Subcutaneous abdominal adipose tissue (tissue), 5 donors: ENCODE measurements around the gene ZNF410.
"Not testable (repeated sequence)": the region's sequence is repeated elsewhere in the genome, so short reads cannot be mapped to it uniquely, and the experiment has no call there.

Experiments
- H3K27ac ChIP-seq: one replicate; pipeline ENCODE4 v1.7.0; 2013; ENCODE audit warnings: low read depth, mild to moderate bottlenecking, inconsistent platforms, low read length, moderate library complexity
- H3K27me3 ChIP-seq, 5 donors: one replicate each; pipeline ENCODE4 v1.7.0; 2013; ENCODE audit warnings: low read length in 5 of 5, inconsistent platforms in 1 of 5; ENCODE audit not compliant: control insufficient read depth in 5 of 5, insufficient read depth in 4 of 5
- H3K36me3 ChIP-seq, 5 donors: one replicate each; pipeline ENCODE4 v1.7.0; 2013; ENCODE audit warnings: low read length in 5 of 5; ENCODE audit not compliant: control insufficient read depth in 5 of 5, insufficient read depth in 5 of 5
- H3K4me1 ChIP-seq, 5 donors: one replicate each; pipeline ENCODE4 v1.7.0; 2013; ENCODE audit warnings: low read length in 5 of 5, mild to moderate bottlenecking in 3 of 5, moderate library complexity in 1 of 5; ENCODE audit not compliant: control insufficient read depth in 5 of 5, insufficient read depth in 5 of 5
- H3K4me3 ChIP-seq, 5 donors: one replicate each; pipeline ENCODE4 v1.7.0; 2013; ENCODE audit warnings: low read length in 5 of 5, low read depth in 1 of 5
- H3K9ac ChIP-seq, 5 donors: one replicate each; pipeline ENCODE4 v1.7.0; 2013; ENCODE audit warnings: low read length in 5 of 5, mild to moderate bottlenecking in 4 of 5, moderate library complexity in 3 of 5
- H3K9me3 ChIP-seq, 5 donors: one replicate each; pipeline ENCODE4 v1.7.0; 2013; ENCODE audit warnings: low read length in 5 of 5; ENCODE audit not compliant: control insufficient read depth in 5 of 5
- donor health status: healthy.
- donor health status: healthy.
- donor health status: healthy.
- donor health status: healthy.
- donor health status: healthy.

ZNF410 gene

GRCh38 chr14:73861073-73861472, 25.6 kb upstream of the ZNF410 start:
- Histone ChIP-seq H3K27me3 (no peaks in the 10 kb centered on the region), H3K36me3 (peaks cover 5 to 32% (median 7%) of the 10 kb centered on the region in 5 donors), H3K27ac (no peak overlapping the region), H3K4me1 (no peaks in the 10 kb centered on the region), H3K4me3 (no peak overlapping the region), H3K9me3 (no peaks in the 10 kb centered on the region), H3K9ac (no peak overlapping the region)

- Histone ChIP-seq H3K4me1 (no peaks in the 10 kb centered on the region), H3K9ac (no peak overlapping the region), H3K4me3 (no peak overlapping the region), H3K36me3 (peaks cover 5 to 32% (median 8%) of the 10 kb centered on the region in 5 donors), H3K27me3 (no peaks in the 10 kb centered on the region), H3K27ac (no peak overlapping the region), H3K9me3 (no peaks in the 10 kb centered on the region)
These were observed 24.2 kb upstream of the ZNF410 start for GRCh38 chr14:73862480-73862879.

GRCh38 chr14:73863209-73863608, 23.4 kb upstream of the ZNF410 start:
- Histone ChIP-seq H3K9me3 (no peaks in the 10 kb centered on the region), H3K9ac (no peak overlapping the region), H3K27me3 (no peaks in the 10 kb centered on the region), H3K36me3 (peaks cover 5 to 36% (median 11%) of the 10 kb centered on the region in 5 donors), H3K4me3 (no peak overlapping the region), H3K27ac (no peak overlapping the region), H3K4me1 (no peaks in the 10 kb centered on the region)

- H3K4me1 ChIP-seq: no peaks in the 10 kb centered on the region
- H3K4me3 ChIP-seq: no peak overlapping the region
- H3K9ac ChIP-seq: no peak overlapping the region
- no peaks in the 10 kb centered on the region for H3K9me3 ChIP-seq
- H3K27ac ChIP-seq: no peak overlapping the region
- H3K27me3 ChIP-seq: no peaks in the 10 kb centered on the region
- peaks cover 5 to 36% (median 11%) of the 10 kb centered on the region in 5 donors for H3K36me3 ChIP-seq
These were observed 21.0 kb upstream of the ZNF410 start for GRCh38 chr14:73865534-73866113.

- not testable (repeated sequence) for H3K27me3 ChIP-seq, H3K9me3 ChIP-seq, H3K4me1 ChIP-seq, H3K27ac ChIP-seq, H3K4me3 ChIP-seq, H3K9ac ChIP-seq
- H3K36me3 ChIP-seq: peaks cover 2 to 19% (median 9%) of the 10 kb centered on the region in 5 donors
These were observed 16.9 kb upstream of the ZNF410 start for GRCh38 chr14:73869754-73870153.

GRCh38 chr14:73870525-73871235, 16.0 kb upstream of the ZNF410 start:
- Histone ChIP-seq H3K4me1 (no peaks in the 10 kb centered on the region), H3K27ac (no peak overlapping the region), H3K9ac (no peak overlapping the region), H3K27me3 (no peaks in the 10 kb centered on the region), H3K4me3 (no peak overlapping the region), H3K9me3 (no peaks in the 10 kb centered on the region), H3K36me3 (peaks cover 2 to 10% (median 5%) of the 10 kb centered on the region in 5 donors)

GRCh38 chr14:73873660-73874059, 13.0 kb upstream of the ZNF410 start:
- H3K9me3 ChIP-seq: no peaks in the 10 kb centered on the region

GRCh38 chr14:73877790-73878189, 8.9 kb upstream of the ZNF410 start:
- H3K9me3 ChIP-seq: no peaks in the 10 kb centered on the region
- H3K4me1 ChIP-seq: no peaks in the 10 kb centered on the region
- H3K9ac ChIP-seq: no peak overlapping the region
- H3K4me3 ChIP-seq: no peak overlapping the region
- peaks cover 0 to 5% (median 3%) of the 10 kb centered on the region in 5 donors for H3K36me3 ChIP-seq
- H3K27me3 ChIP-seq: no peaks in the 10 kb centered on the region
- H3K27ac ChIP-seq: no peak overlapping the region

More at GRCh38 chr14:73873660-73874059, 13.0 kb upstream of the ZNF410 start:
- no peak overlapping the region for H3K27ac ChIP-seq
- H3K27me3 ChIP-seq: no peaks in the 10 kb centered on the region
- H3K36me3 ChIP-seq: peaks cover 0 to 5% (median 3%) of the 10 kb centered on the region in 5 donors
- H3K4me3 ChIP-seq: no peak overlapping the region
- H3K9ac ChIP-seq: no peak overlapping the region
- no peaks in the 10 kb centered on the region for H3K4me1 ChIP-seq

GRCh38 chr14:73878436-73878835, 8.2 kb upstream of the ZNF410 start:
- no peaks in the 10 kb centered on the region for H3K4me1 ChIP-seq
- H3K4me3 ChIP-seq: no peak overlapping the region
- no peak overlapping the region for H3K27ac ChIP-seq
- no peaks in the 10 kb centered on the region for H3K27me3 ChIP-seq
- H3K36me3 ChIP-seq: peaks cover 0 to 5% (median 3%) of the 10 kb centered on the region in 5 donors
- H3K9me3 ChIP-seq: no peaks in the 10 kb centered on the region
- H3K9ac ChIP-seq: no peak overlapping the region

GRCh38 chr14:73879027-73879426, 7.6 kb upstream of the ZNF410 start:
- no peaks in the 10 kb centered on the region for H3K4me1 ChIP-seq
- H3K4me3 ChIP-seq: no peak overlapping the region
- H3K9me3 ChIP-seq: no peaks in the 10 kb centered on the region
- H3K27me3 ChIP-seq: no peaks in the 10 kb centered on the region
- H3K27ac ChIP-seq: no peak overlapping the region
- H3K9ac ChIP-seq: no peak overlapping the region
- peaks cover 0 to 5% (median under 1%) of the 10 kb centered on the region in 5 donors for H3K36me3 ChIP-seq
